GM21529 (cell line): ENCODE measurements around the gene PITPNM3.

Source experiments
- ATAC-seq: cut with Tn5 transposase; IDR thresholded peaks from one replicate; pipeline ENCODE4 v1.9.1; 2021; ENCODE audit not compliant: unreplicated experiment

The PITPNM3 gene

DNA sequence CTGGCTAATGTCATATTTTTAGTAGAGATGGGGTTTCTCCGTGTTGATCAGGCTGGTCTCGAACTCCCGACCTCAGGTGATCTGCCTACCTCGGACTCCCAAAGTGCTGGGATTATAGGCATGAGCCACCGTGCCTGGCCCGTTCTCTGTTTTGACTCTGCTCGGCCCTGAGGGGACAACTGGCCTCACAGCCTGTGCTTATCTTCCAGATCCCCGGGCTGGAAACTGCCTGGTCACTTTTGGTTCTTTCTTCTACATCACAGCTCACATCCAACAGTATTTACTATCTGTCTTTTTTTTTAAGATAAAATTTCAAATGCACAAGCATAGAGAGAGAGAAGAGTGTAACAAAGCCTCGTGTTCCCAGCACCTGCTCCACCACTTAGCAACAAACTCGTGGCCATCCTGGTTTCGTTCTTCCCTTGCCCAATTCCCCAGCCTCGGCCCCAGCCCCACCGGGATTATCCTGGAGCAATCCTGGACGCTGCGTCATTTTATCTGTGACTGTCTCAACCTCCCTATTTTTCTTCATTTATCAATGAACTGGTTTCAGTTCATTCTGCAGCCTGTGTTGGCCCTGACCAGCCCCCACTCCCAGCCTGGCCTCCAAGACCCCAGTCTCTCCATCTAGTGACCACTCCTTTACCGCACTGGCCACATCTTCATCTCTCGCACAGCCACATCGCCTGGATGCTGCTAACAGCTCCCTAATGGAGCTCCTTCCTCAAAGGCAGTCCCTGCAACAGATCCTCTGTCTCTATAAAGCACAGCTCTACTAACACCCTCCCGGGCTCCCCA lies 91.0 kb downstream of the PITPNM3 start:
- ATAC-seq: no peak

- no peak for ATAC-seq
These were observed 91.8 kb downstream of the PITPNM3 start for GRCh38 chr17:6464446-6465041.

DNA sequence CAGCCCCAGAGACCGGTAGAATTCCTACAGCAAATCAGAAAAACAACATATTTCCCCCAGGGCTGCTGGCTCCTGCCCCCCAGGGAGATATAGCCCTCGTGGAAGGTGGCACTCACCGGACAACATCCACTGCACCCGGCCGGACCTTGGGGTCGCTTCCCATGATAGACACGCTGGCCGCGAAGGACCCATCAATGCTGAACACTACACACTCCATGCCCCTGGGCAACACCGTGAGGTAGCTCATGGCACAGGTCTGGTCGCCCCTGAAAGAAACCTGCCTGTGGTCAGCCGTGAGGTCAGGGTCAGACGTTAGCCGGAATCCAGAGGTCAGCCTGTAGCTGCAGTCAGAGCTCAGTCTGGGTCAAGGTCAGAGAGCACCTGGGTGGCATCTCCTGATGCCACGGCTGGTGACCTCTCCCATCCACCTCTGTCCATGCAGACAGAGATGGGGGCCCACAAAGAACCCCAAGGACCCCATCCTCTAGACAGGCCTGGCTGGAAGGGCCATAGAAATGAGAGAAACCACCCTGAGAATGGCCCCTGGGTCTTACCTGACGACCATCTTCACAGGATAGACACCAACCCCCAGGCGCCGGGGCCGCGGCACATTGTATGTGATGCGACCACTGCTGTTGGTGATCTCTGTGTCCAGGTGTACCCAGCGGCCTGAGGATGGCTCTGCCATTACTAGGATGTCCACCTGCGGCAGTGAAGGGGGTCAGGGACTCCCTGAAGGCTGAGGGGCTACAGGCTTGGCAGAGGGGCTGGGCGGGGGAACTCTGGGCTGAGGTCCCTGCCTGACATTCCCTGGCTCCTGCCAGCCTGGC lies 92.5 kb downstream of the PITPNM3 start:
- no peak for ATAC-seq

DNA sequence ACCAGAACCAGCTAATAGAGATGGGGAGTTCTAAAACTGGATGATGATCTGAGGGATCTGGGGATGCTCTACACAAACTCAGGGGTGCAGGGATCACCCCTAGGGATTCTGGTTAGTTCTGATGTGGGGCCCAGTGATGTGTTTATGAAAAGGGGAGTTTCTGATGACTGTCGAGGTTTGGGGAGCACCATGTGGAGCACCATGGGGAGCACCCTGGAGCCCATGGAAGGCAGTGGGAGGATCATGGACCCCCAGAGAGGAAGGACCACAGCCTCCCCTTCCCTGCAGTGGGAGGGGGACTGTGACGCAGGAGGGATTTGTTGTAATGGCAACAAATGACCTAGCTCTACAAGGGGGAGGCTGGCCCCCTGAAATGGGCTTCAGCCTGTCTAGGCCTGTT lies 93.7 kb downstream of the PITPNM3 start:
- no peak for ATAC-seq

DNA sequence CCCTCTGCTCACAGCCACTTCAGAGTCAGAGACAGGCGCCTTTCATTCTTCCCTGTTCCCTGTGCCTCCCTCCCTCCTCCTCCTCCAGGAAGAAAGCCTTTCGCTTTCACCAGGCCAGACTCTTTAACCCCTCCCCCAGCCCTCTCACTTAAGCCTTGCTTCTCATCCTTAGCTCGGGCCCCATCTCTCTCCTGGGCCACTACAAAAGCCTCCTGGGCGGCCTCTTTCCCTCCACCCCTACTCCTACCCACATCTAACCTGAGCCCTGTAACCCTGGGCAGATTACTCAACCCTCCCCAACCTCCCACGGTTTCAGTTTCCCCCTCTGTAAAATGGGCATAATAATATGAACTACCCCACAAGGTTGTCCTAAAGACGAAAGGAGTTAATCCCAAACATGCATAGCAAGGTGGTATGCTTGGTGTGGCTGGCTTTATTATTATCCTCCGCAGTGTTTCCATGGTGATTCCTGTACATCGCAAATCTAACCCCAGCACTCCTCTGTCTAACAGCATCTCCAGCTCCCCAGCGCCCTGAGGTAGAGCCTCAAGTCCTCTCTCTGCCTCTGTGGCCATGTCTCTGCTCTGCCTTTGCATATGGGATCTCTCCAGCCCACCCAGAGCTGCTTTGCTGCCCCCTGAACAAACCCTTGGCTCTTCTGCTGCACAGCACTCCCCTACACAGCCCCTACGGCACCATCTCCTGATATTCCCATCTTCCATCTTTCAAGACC lies 94.4 kb downstream of the PITPNM3 start:
- ATAC-seq: no peak

DNA sequence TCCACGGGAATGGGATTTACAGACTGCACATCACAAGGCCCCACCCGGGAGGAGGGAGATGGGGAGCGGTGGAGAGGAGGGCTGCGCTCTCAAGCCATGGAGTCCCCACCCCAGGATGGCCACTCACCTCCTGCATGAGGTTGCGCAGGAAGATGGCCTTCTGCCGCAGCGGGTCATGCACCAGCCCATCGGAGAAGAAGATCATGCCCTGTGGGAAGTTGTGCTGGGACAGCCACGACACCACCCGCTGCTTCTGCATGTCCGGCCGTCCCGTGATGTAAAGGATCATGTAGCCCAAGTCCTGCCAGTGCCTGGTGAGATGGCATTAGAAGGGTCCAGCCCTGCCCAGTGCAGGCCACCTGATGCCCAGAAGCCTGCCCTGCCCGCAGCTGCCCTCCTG lies 95.1 kb downstream of the PITPNM3 start:
- ATAC-seq: no peak

GRCh38 chr17:6460531-6461161 lies 95.7 kb downstream of the PITPNM3 start:
- ATAC-seq: no peak

- no peak for ATAC-seq
These were observed 97.8 kb downstream of the PITPNM3 start for GRCh38 chr17:6458460-6458950.

- no peak for ATAC-seq
These were observed 98.5 kb downstream of the PITPNM3 start for GRCh38 chr17:6457688-6458459.

DNA sequence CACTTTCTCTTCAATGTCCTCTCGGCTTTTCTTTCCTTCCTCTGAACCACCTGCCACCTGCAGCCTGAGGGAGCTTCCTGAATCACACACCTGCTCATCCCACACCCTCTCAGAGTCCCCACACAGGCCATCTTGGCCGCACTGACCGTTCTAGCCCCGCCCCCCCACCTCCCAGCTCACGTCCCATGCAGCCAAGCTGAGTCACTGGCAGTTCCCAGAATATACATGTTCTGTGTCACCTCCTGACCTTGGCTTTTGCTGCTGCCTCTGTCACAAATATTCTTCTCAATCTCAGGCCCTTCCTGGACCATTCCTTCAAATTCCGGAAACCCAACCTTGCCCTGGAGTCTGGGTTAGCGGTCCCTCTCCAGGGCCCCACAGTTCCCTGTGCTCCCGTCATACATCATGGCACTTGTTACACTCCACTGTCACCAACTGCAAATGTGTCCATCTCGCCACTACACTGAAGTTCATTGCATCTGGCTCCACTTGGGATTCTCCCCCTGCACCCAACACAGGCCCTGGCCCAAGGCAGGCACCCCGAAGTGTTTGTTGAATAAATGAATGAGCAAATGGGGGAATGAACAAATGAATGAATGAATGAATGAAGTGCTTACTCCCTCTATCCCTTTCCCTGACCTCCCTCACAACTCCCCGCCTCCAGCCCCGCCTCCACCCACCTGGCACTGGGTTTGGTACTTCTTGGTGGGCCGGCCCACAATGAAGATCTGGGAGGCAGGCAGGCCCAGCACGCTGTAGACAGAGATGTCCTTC lies 99.3 kb downstream of the PITPNM3 start:
- ATAC-seq: no peak

- no peak for ATAC-seq
These were observed 100.0 kb downstream of the PITPNM3 start for GRCh38 chr17:6456321-6456720.

DNA sequence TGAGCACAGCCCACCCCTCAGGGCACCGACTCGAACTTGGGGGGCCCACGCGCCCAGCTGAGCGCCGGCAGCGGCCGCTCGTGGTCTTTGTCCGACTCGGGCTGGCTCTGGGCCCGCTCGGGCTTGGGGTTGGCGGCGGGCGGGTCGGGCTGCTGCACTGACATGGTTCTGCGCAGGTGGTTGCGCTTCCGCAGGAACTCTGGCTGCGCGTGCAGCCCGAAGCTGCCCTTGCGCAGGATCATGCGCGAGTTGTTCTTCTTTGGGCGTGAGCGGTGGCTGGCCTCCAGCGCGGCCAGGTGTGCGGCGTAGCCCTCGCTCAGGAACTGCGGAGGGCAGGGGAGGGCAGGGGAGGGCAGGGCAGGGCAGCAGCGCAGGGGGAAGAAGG lies 101.0 kb downstream of the PITPNM3 start:
- no peak for ATAC-seq

DNA sequence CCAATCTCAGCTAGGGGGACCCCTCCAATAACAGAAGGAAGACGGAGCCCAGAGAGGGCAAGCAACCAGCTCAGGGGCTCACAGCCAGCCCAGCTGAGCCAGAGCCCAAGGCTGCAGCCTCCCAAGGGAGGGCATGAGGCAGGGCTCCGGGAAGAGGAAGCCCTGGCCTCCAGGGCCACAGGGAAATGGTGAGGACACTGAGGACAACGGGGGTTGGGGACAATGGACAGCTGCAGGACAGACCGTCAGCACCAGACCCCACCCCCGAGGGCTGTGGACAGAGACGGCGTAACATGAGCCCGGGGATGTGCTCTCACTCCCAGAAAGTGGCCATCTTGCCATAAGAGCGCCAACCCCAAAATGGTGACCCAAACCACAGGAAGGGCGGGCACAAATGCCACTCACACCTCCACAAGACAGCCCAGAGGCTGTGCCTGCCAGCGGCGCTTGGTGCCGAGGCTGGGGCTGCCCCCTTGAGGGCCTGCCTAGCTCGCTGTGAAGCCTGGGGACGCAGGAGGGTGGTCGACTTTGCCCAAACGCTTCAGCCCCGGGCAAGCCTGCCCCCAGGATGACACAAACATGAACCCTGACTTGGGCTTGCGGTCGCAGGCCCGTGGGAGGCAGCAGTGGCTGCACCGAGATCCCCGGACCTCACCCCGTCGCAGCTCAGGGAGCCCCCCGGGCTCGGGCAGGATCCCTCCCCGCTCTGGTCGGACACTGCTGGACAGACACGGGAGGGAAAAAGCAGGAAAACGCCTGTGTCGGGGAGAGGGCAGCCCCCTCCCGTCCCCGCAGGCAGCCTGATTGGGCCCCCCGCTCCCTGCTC lies 101.6 kb downstream of the PITPNM3 start:
- no peak for ATAC-seq

DNA sequence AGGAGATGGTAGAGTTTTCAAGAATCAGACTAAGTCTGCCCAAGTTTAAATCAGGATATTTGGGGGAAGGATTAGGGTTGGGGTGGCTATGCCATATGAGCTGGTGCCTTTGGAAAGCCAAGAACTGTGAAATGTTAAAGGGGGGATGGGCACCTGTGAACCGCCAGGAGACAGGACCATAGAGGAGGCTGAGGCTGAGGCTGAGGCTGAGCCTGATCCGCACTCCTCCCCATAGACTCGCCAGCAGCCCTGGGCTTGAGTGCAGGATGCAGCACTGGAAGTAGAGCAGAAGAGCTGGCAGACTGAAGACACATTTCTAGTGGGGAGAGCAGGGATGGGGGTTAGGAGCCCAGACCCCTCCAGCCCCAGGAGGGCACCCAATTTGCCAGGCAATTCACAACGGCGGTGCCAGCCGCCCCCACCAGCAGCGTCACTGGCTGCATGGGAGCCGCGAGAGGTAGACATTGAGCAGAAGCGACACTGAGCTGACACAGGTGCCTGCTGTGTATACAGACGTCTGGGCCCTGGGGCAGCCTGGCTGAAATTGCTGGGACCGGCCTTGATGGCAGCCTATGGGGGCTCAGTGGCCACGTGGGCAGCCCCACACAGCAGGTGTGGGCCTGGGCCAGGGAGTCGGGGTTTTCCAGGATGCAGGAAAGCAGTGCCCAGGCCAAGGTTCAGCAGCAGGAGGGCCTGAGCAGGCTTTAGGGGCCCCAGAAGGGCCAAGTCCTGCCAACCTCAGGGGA lies 102.9 kb downstream of the PITPNM3 start:
- ATAC-seq: no peak

GRCh38 chr17:6452471-6453266 lies 103.7 kb downstream of the PITPNM3 start:
- no peak for ATAC-seq

DNA sequence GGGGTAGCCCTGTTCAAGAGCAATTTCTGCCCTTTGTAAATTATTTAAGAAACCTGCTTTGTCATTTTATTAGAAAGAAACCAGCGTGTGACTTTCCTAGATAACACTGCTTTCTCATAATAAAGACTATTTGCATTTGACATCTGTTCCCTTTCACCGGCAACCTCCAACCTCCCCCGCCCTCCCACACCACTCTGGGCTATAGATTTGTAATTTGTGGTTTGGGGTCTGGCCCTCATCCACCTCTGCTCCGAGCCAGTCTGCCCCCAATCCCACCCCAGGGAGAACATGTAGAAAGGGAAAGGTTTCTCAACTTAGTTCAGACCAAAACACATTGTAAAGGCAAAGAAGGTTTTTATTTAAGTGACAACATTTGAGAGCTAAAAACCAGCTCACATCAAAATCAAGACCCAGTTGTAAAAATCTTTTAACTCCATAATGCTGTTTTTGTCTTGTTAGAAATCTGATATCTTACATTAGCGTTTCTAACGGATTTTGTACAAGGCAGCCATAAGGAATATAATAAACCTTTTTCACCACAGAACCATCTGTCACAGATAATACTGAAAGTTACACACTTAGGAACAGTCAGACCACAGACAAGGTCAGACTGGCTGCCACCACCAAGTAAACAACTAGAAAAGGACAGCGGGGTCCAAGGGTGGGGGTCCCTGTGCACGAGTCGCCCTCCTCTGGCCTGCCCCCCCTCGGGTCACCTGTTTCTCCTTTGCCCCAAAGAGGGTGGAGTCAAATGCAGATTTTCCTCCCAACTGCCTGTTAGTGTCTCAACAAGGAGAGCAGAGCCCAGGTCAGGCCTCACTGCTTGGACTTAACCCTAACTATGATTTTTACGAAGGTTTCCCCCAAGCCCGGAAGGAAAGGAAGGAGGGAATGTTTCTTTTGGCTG lies 105.2 kb downstream of the PITPNM3 start:
- ATAC-seq: peak; percentile 41
